Fibroblast of lung (primary cell): ENCODE results near the gene CACFD1. TPM values are rescaled to one million over a fixed set of nuclear protein-coding genes. Genes with fewer than 3 reads are reported as not detected.

Experiments used
- DNase-seq, 2 donors: peaks; one replicate each; pipeline versions ENCODE4 v3.0.0 to v3.0.0-alpha.2; 2010; ENCODE audit warnings: low read depth in 2 of 2
- H2AFZ ChIP-seq: 2 replicates; pipeline ENCODE4 v1.5.1; 2012; ENCODE audit warnings: low read length, control low read depth, inconsistent platforms
- H3K27ac ChIP-seq: 2 replicates; pipeline ENCODE4 v1.5.1; 2011; ENCODE audit warnings: low read length, control low read depth; ENCODE audit not compliant: insufficient read depth
- H3K27me3 ChIP-seq: 2 replicates; pipeline ENCODE4 v1.5.1; 2011; ENCODE audit warnings: mild to moderate bottlenecking, low read length; ENCODE audit not compliant: control insufficient read depth, insufficient read depth
- H3K36me3 ChIP-seq: 2 replicates; pipeline ENCODE4 v1.5.1; 2011; ENCODE audit warnings: low read length; ENCODE audit not compliant: control insufficient read depth, insufficient read depth
- H3K4me1 ChIP-seq: 2 replicates; pipeline ENCODE4 v1.5.1; 2011; ENCODE audit warnings: low read length; ENCODE audit not compliant: control insufficient read depth, insufficient read depth; ENCODE audit errors: extremely low read depth
- H3K4me2 ChIP-seq: 2 replicates; pipeline ENCODE4 v1.5.1; 2011; ENCODE audit warnings: low read length, control low read depth; ENCODE audit not compliant: insufficient read depth; ENCODE audit errors: extremely low read depth
- H3K4me3 ChIP-seq, 4 experiments: fragments of 200-600 bp in 1 of 4; sonication (generic) in 1 of 4; replicated peaks in 1 of 4; 2 replicates each; pipeline ENCODE4 v1.5.1; 2011 to 2016; ENCODE audit warnings: low read length in 4 of 4, low read depth in 3 of 4, mild to moderate bottlenecking in 3 of 4, control low read depth in 2 of 4, inconsistent platforms in 1 of 4, mixed read lengths in 1 of 4; ENCODE audit not compliant: insufficient read depth in 1 of 4; ENCODE audit errors: control extremely low read depth in 1 of 4
- H3K79me2 ChIP-seq: 2 replicates; pipeline ENCODE4 v1.5.1; 2012; ENCODE audit warnings: mild to moderate bottlenecking, low read length, inconsistent platforms; ENCODE audit not compliant: control insufficient read depth, insufficient read depth
- H3K9ac ChIP-seq: 2 replicates; pipeline ENCODE4 v1.5.1; 2011; ENCODE audit warnings: mild to moderate bottlenecking, low read length, control low read depth; ENCODE audit not compliant: insufficient read depth
- H3K9me3 ChIP-seq: 2 replicates; pipeline ENCODE4 v1.5.1; 2012; ENCODE audit warnings: low read depth, low read length; ENCODE audit not compliant: control insufficient read depth, insufficient read depth
- H4K20me1 ChIP-seq: 2 replicates; pipeline ENCODE4 v1.5.1; 2011; ENCODE audit warnings: low read length; ENCODE audit not compliant: control insufficient read depth, insufficient read depth; ENCODE audit errors: extremely low read depth
- EZH2 ChIP-seq: IDR thresholded peaks from 2 replicates; pipeline ENCODE4 v1.5.1; 2012; ENCODE audit warnings: low read length, control low read depth, mild to moderate bottlenecking; ENCODE audit errors: missing control alignments
- polyA plus RNA-seq, 2 donors: library from polyadenylated mRNA; depleted of rRNA in 1 of 2; stranded (reverse) in 1 of 2; unstranded in 1 of 2; fragments of >200 nt; gene quantifications; 2 replicates each; pipeline ENCODE4 v1.2.1, GENCODE V29; 2011 to 2012; ENCODE audit warnings: missing spikeins in 1 of 2
- total RNA-seq: library from RNA; depleted of rRNA; stranded (reverse); fragments of >200 nt; gene quantifications from 2 replicates; pipeline ENCODE4 v1.2.1, GENCODE V29; 2014
- TF ChIP-seq, protein P1 (sequence below), 2 donors: IDR thresholded peaks in 1 of 2; conservative IDR thresholded peaks in 1 of 2; 1 replicate in 1 of 2; 2 replicates in 1 of 2; pipeline ENCODE4 v1.5.1; 2011 to 2012; ENCODE audit warnings: low read length in 2 of 2, control low read depth in 1 of 2, inconsistent platforms in 1 of 2, low read depth in 1 of 2, mild to moderate bottlenecking in 1 of 2

The CACFD1 gene
- total and polyA plus RNA-seq, 2 donors (not counting 1 experiment from before 2014, with no cell fraction given): 4.7 to 9.1 TPM

DNA sequence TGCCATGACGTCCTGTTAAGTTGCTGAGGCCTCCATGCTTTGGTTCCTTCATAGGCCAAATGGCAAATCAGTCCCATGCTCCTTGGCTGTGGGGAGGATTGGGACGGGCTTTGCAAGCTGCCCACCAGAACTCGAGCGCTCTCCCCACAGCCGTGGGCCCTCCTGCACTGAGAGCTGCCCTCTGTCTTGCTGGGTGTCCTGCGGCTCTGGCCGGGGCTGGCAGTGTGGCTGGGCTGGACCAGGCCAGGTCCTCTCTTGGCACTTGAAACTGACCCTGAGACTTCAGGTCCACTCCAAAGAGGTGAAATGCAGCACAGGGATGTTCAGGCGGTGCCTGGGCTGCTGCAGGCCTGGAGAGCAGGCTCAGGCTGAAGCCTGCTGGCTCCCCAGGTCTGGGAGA is 57.9 kb downstream of the CACFD1 start:
- Histone ChIP-seq H3K36me3 (no peaks in the 10 kb centered on the region), H4K20me1 (no peaks in the 10 kb centered on the region), H3K4me2 (no peak overlapping the region), H3K27me3 (peaks cover 7% of the 10 kb centered on the region), H3K9ac (no peak overlapping the region), H3K4me3 (no peak overlapping the region), H3K79me2 (no peaks in the 10 kb centered on the region), H3K4me1 (no peaks in the 10 kb centered on the region), H3K27ac (no peak overlapping the region), H2AFZ (no peak overlapping the region), H3K9me3 (no peaks in the 10 kb centered on the region)
- DNase-seq: no peak
- TF ChIP-seq, protein P1, sequence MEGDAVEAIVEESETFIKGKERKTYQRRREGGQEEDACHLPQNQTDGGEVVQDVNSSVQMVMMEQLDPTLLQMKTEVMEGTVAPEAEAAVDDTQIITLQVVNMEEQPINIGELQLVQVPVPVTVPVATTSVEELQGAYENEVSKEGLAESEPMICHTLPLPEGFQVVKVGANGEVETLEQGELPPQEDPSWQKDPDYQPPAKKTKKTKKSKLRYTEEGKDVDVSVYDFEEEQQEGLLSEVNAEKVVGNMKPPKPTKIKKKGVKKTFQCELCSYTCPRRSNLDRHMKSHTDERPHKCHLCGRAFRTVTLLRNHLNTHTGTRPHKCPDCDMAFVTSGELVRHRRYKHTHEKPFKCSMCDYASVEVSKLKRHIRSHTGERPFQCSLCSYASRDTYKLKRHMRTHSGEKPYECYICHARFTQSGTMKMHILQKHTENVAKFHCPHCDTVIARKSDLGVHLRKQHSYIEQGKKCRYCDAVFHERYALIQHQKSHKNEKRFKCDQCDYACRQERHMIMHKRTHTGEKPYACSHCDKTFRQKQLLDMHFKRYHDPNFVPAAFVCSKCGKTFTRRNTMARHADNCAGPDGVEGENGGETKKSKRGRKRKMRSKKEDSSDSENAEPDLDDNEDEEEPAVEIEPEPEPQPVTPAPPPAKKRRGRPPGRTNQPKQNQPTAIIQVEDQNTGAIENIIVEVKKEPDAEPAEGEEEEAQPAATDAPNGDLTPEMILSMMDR (conservative IDR thresholded peaks at IDR 0.05 in 1 of 2, IDR thresholded peaks at IDR 0.05 in 1 of 2; ENCODE audit: low read depth in 1 of 2, low read length in 2 of 2): no peak
- no peak for TF ChIP-seq EZH2

DNA sequence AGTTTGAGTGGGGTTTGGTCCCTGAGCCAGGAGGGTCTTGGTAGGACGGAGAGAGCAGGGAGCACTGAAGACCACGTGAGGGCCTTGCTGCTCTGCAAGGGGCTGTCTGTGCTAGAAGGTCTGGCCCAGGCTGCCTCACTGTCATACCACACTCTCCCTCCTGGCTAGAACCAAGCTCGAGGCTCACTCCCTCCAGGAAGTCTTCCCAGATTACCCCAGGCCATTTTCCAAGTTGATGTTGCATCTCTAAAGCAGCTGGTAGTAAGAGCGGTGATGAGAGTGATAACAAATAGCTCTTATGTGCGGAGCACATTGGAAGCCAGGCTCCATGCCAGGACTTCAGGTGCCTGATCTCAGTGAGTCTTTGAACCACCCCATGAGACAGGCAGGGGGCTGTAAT is 58.4 kb downstream of the CACFD1 start:
- Histone ChIP-seq H3K27me3 (peaks cover 5% of the 10 kb centered on the region), H3K4me2 (no peak overlapping the region), H4K20me1 (no peaks in the 10 kb centered on the region), H3K9me3 (no peaks in the 10 kb centered on the region), H3K36me3 (no peaks in the 10 kb centered on the region), H3K4me1 (no peaks in the 10 kb centered on the region), H3K4me3 (no peak overlapping the region), H3K27ac (no peak overlapping the region), H3K79me2 (no peaks in the 10 kb centered on the region), H3K9ac (no peak overlapping the region), H2AFZ (no peak overlapping the region)
- no peak for DNase-seq
- TF ChIP-seq EZH2: no peak
- TF ChIP-seq, protein P1 (conservative IDR thresholded peaks at IDR 0.05 in 1 of 2, IDR thresholded peaks at IDR 0.05 in 1 of 2; ENCODE audit: low read depth in 1 of 2, low read length in 2 of 2): no peak

DNA sequence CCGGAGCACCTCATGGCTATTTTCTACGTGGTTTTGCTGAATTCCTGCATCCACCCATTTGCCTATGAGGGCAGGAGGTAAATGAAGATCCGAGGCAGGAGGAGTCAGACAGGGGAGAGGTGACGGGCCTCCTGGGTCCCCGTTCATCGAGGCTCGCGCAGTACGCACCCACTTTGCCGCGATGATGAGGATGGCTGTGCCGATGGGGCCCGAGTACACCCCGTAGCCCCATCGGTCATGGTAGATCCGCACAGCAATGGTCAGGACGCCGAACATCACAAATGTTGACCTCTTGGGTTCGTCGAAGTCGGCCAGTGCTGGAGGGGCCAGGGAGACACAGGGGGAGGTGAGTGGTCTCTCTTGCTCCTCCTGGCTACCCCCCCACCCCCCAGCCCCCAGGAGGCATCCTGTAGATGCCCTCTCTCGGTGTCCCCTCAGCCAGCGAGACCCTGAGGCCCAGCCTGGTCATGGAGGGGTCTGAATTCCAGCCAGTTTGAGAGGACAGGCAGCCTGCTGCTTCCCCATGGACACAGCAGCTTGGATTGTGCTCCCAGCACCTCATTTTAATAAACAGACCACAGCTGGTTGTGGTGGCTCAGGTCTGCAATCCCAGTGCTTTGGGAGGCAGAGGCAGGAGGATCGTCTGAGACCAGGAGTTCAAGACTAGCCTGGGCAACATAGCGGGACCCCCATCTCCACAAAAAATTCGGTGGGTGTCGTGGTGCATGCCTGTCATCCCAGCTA is 59.1 kb downstream of the CACFD1 start:
- H3K36me3 ChIP-seq: no peaks in the 10 kb centered on the region
- H3K79me2 ChIP-seq: no peaks in the 10 kb centered on the region
- no peak overlapping the region for H3K9ac ChIP-seq
- TF ChIP-seq, protein P1 (conservative IDR thresholded peaks at IDR 0.05 in 1 of 2, IDR thresholded peaks at IDR 0.05 in 1 of 2; ENCODE audit: low read depth in 1 of 2, low read length in 2 of 2): no peak
- TF ChIP-seq EZH2: no peak
- H3K9me3 ChIP-seq: no peaks in the 10 kb centered on the region
- H2AFZ ChIP-seq: no peak overlapping the region
- peaks cover 2% of the 10 kb centered on the region for H3K27me3 ChIP-seq
- no peak overlapping the region for H3K4me3 ChIP-seq
- no peak for DNase-seq
- no peaks in the 10 kb centered on the region for H3K4me1 ChIP-seq
- no peak overlapping the region for H3K27ac ChIP-seq
- no peak overlapping the region for H3K4me2 ChIP-seq
- no peaks in the 10 kb centered on the region for H4K20me1 ChIP-seq
